Neural progenitor cell (in vitro differentiated cells): ENCODE measurements around the gene NETO2.

Experiments used
- EZH2 ChIP-seq: fragments of 200-600 bp; sonication (generic); IDR thresholded peaks from 2 replicates; pipeline ENCODE4 v1.6.1; 2017; ENCODE audit warnings: antibody characterized with exemption, mild to moderate bottlenecking, moderate library complexity
- TF ChIP-seq, protein P1 (sequence below): fragments of 200-600 bp; sonication (generic); IDR thresholded peaks from 2 replicates; pipeline ENCODE4 v1.5.1; 2017; ENCODE audit warnings: antibody characterized with exemption, mild to moderate bottlenecking

DNA sequence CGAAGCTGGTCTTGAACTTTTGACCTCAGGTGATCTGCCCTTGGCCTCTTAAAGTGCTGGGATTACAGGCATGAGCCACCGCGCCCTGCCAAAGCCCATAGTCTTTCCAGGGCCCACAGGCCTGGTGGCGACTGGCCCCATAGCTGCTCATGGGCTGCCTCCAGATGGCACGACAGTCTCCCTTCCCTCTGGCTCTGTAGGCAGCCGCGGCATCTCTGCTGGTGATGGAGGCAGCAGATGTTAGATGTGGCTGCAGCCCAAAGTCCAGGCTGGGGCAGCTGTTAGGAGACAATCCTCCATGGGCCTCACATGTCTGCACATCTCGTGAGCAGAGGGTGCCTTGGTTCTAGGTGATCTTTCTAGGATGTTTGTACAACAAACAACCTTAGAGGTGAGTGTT, 100.5 kb downstream of the NETO2 start:
- no peak for TF ChIP-seq EZH2
- TF ChIP-seq, protein P1, sequence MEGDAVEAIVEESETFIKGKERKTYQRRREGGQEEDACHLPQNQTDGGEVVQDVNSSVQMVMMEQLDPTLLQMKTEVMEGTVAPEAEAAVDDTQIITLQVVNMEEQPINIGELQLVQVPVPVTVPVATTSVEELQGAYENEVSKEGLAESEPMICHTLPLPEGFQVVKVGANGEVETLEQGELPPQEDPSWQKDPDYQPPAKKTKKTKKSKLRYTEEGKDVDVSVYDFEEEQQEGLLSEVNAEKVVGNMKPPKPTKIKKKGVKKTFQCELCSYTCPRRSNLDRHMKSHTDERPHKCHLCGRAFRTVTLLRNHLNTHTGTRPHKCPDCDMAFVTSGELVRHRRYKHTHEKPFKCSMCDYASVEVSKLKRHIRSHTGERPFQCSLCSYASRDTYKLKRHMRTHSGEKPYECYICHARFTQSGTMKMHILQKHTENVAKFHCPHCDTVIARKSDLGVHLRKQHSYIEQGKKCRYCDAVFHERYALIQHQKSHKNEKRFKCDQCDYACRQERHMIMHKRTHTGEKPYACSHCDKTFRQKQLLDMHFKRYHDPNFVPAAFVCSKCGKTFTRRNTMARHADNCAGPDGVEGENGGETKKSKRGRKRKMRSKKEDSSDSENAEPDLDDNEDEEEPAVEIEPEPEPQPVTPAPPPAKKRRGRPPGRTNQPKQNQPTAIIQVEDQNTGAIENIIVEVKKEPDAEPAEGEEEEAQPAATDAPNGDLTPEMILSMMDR = no peak
